GM18861 (cell line): Measurements from ENCODE around the gene NATD1.
A peak's percentile ranks its signal among the peaks of the same experiment; 100 is the strongest.

Experiments used
- ATAC-seq: cut with Tn5 transposase; IDR thresholded peaks from one replicate; pipeline ENCODE4 v1.9.1; 2021; ENCODE audit not compliant: unreplicated experiment

Gene NATD1

GRCh38 chr17:21218101-21218500 is 35.1 kb downstream of the NATD1 start:
- ATAC-seq, result no peak

GRCh38 chr17:21217346-21217745 is 35.9 kb downstream of the NATD1 start:
- ATAC-seq, result no peak

- no peak for ATAC-seq
Measured at GRCh38 chr17:21215935-21216334, 37.3 kb downstream of the NATD1 start.

- no peak for ATAC-seq
Measured at GRCh38 chr17:21214777-21215541, 38.3 kb downstream of the NATD1 start.

GRCh38 chr17:21214015-21214776 is 39.0 kb downstream of the NATD1 start, which contains the start of gene TMEM11:
TSS of gene TMEM11 (minus strand) at chr17:21214161. CDS start at chr17:21214152, 9 bp downstream.
- ATAC-seq, result peak; percentile 92

- peak; percentile 9 for ATAC-seq
Measured at GRCh38 chr17:21213638-21214014, 39.6 kb downstream of the NATD1 start.

GRCh38 chr17:21212826-21213637 is 40.2 kb downstream of the NATD1 start:
- ATAC-seq, result no peak

- ATAC-seq, result no peak
Measured at GRCh38 chr17:21211825-21212479, 41.3 kb downstream of the NATD1 start.

- no peak for ATAC-seq
Measured at GRCh38 chr17:21210411-21211076, 42.7 kb downstream of the NATD1 start.

- no peak for ATAC-seq
Measured at GRCh38 chr17:21209511-21210175, 43.6 kb downstream of the NATD1 start.

GRCh38 chr17:21208352-21208751 is 44.9 kb downstream of the NATD1 start:
- no peak for ATAC-seq

GRCh38 chr17:21204935-21205334 is 48.3 kb downstream of the NATD1 start:
- no peak for ATAC-seq

GRCh38 chr17:21202512-21202911 is 50.7 kb downstream of the NATD1 start:
- ATAC-seq, result no peak

- no peak for ATAC-seq
Measured at GRCh38 chr17:21201874-21202273, 51.3 kb downstream of the NATD1 start.

- ATAC-seq, result no peak
Measured at GRCh38 chr17:21201298-21201595, 52.0 kb downstream of the NATD1 start.

- ATAC-seq, result no peak
Measured at GRCh38 chr17:21200590-21201297, 52.5 kb downstream of the NATD1 start.

GRCh38 chr17:21199856-21200255 is 53.4 kb downstream of the NATD1 start:
- no peak for ATAC-seq

- ATAC-seq, result no peak
Measured at GRCh38 chr17:21199311-21199710, 53.9 kb downstream of the NATD1 start.

GRCh38 chr17:21198411-21198810 is 54.8 kb downstream of the NATD1 start:
- no peak for ATAC-seq
